GM12878 (cell line): ENCODE data around the gene BOLA2. TPM values are rescaled to one million over a fixed set of nuclear protein-coding genes. Genes with fewer than 3 reads are reported as not detected.
"Not testable (repeated sequence)": the region's sequence is repeated elsewhere in the genome, so short reads cannot be mapped to it uniquely, and the experiment has no call there.

ENCODE experiments used
- ATAC-seq: fragments of 200-7000 bp; cut with Tn5 transposase; 3 replicates; pipeline ENCODE4 v1.9.1; 2020; ENCODE audit warnings: mild to moderate bottlenecking, moderate library complexity
- BruUV-seq: library from RNA; stranded (reverse); fragments of 400-500 nt; replicated peaks from 2 replicates; lab custom pipeline; 2021; lab: Mats Ljungman, UMichigan
- CTCF ChIA-PET: fragments of 300-600 bp; sonication (Branson Sonifier 250); formaldehyde crosslinking; extraction: SDS; loops from one replicate; lab custom pipeline; 2021; ENCODE audit warnings: inconsistent platforms; lab: Yijun Ruan, JAX
- POLR2A ChIA-PET: fragments of 350-600 bp; formaldehyde crosslinking; extraction: SDS; loops from one replicate; lab custom pipeline; 2021; ENCODE audit warnings: inconsistent platforms; lab: Charles Lee
- RAD21 ChIA-PET: fragments of 300-600 bp; sonication (Branson Sonifier 250); formaldehyde crosslinking; loops from one replicate; lab custom pipeline; 2023; ENCODE audit warnings: antibody characterized with exemption; ENCODE audit not compliant: unreplicated experiment; lab: Charles Lee
- SMC1A ChIA-PET: fragments of 300-600 bp; sonication (Branson Sonifier 250); formaldehyde crosslinking; loops from one replicate; lab custom pipeline; 2023; ENCODE audit not compliant: unreplicated experiment, uncharacterized antibody; lab: Charles Lee
- DNase-seq: peaks from one replicate; pipeline ENCODE4 v3.0.0-alpha.2; 2011; ENCODE audit warnings: low read depth, low spot score
- FAIRE-seq: peaks from 3 replicates; lab custom pipeline; 2011; peaks lifted over from hg19 to GRCh38; lab: Jason Lieb, UNC
- H2AFZ ChIP-seq: 2 replicates; pipeline ENCODE4 v1.6.0; 2011; ENCODE audit warnings: low read depth, low read length, control low read depth; ENCODE audit not compliant: control insufficient read depth
- H3K27ac ChIP-seq: 2 replicates; pipeline ENCODE4 v1.5.1; 2011; ENCODE audit warnings: control low read depth; ENCODE audit not compliant: control insufficient read depth, insufficient read depth
- H3K27me3 ChIP-seq, 2 experiments: replicated peaks in 1 of 2; 2 replicates each; pipeline versions ENCODE4 v1.6.0 to v1.6.1; 2011; ENCODE audit warnings: low read length in 1 of 2; ENCODE audit not compliant: control insufficient read depth in 2 of 2, insufficient read depth in 2 of 2
- H3K36me3 ChIP-seq, 2 experiments: 2 replicates each; pipeline ENCODE4 v1.5.1; 2011; ENCODE audit warnings: low read length in 1 of 2; ENCODE audit not compliant: control insufficient read depth in 2 of 2, insufficient read depth in 2 of 2
- H3K4me1 ChIP-seq: 2 replicates; pipeline ENCODE4 v1.6.1; 2011; ENCODE audit warnings: mild to moderate bottlenecking, low read length, moderate library complexity, mixed read lengths; ENCODE audit not compliant: control insufficient read depth, insufficient read depth
- H3K4me2 ChIP-seq: 2 replicates; pipeline ENCODE4 v1.6.0; 2011; ENCODE audit warnings: control low read depth; ENCODE audit not compliant: control insufficient read depth, insufficient read depth
- H3K4me3 ChIP-seq: fragments of 200-600 bp; sonication (generic); 2 replicates; pipeline ENCODE4 v1.5.1; 2016
- H3K79me2 ChIP-seq: 2 replicates; pipeline ENCODE4 v1.6.0; 2011; ENCODE audit warnings: low read length; ENCODE audit not compliant: control insufficient read depth, insufficient read depth
- H3K9ac ChIP-seq: 2 replicates; pipeline ENCODE4 v1.8.0; 2011; ENCODE audit warnings: low read length, control low read depth, mixed read lengths; ENCODE audit not compliant: control insufficient read depth, insufficient read depth
- H3K9me3 ChIP-seq: replicated peaks from 3 replicates; pipeline ENCODE4 v1.5.1; 2011; ENCODE audit warnings: mild to moderate bottlenecking, low read length; ENCODE audit not compliant: control insufficient read depth, insufficient read depth
- H4K20me1 ChIP-seq: 2 replicates; pipeline ENCODE4 v1.6.0; 2011; ENCODE audit not compliant: control insufficient read depth, insufficient read depth
- WGBS: methylation state at CpG from one replicate; pipeline ENCODE4 v1.1.6; 2016; ENCODE audit warnings: low lambda C conversion rate; ENCODE audit not compliant: insufficient replicate concordance, insufficient coverage; ENCODE audit errors: missing lambda C conversion rate; 5-methylcytosine and 5-hydroxymethylcytosine counted together
- in situ Hi-C: fragments of 300-500 bp; cut with MboI; formaldehyde crosslinking; loops from 9 replicates; pipeline ENCODE4 v1.14.3; 2018; ENCODE audit warnings: mixed read lengths
- intact Hi-C: fragments of 100-400 bp; cut with micrococcal nuclease; formaldehyde crosslinking; loops from one replicate; pipeline ENCODE4 v1.14.2; 2022; ENCODE audit not compliant: unreplicated experiment
- polyA plus RNA-seq, 11 experiments: library from polyadenylated mRNA; depleted of rRNA in 4 of 11; unstranded in 6 of 11; stranded (reverse) in 5 of 11; fragments of >200 nt; fragmentation: Nextera tagmentation in 4 of 11; fragmentation: Illumina TruSeq in 1 of 11; extraction: Ambion mirVana in 4 of 11; extraction: Trizol in 1 of 11; gene quantifications; 1 replicate in 1 of 11; 2 replicates in 10 of 11; pipeline versions ENCODE4 v1.2.1 to v1.2.3, GENCODE V29; 2011 to 2016; ENCODE audit warnings: inconsistent platforms in 2 of 11, missing spikeins in 2 of 11, low read depth in 1 of 11
- total RNA-seq, 4 experiments: library from RNA; depleted of rRNA in 3 of 4; stranded (reverse); fragments of >200 nt in 3 of 4; fragmentation: Illumina TruSeq in 1 of 4; extraction: Trizol in 1 of 4; gene quantifications; 2 replicates each; pipeline versions ENCODE4 v1.2.1 to v1.2.3, GENCODE V29; 2013 to 2021

Gene BOLA2
- total and polyA plus RNA-seq, 10 of the 15 experiments (the other 5 are each of a cell fraction or from before 2014, with no cell fraction given): 5.5 to 75.2 (median 19.1) TPM

GRCh38 chr16:29460647-29461030, 6.5 kb upstream of the BOLA2 start:
- H3K9ac ChIP-seq, H2AFZ ChIP-seq, FAIRE-seq, H3K79me2 ChIP-seq, ATAC-seq, H3K27ac ChIP-seq, H3K9me3 ChIP-seq, POLR2A ChIA-PET, SMC1A ChIA-PET, RAD21 ChIA-PET, H3K4me3 ChIP-seq, H3K36me3 ChIP-seq, H4K20me1 ChIP-seq, BruUV-seq, in situ Hi-C loops, H3K27me3 ChIP-seq, H3K4me2 ChIP-seq, CTCF ChIA-PET, H3K4me1 ChIP-seq, intact Hi-C loops, DNase-seq: not testable (repeated sequence)
- no CpG with 5 or more reads among the region's 9 CpGs for WGBS

- no CpG with 5 or more reads among the region's 13 CpGs for WGBS
- H3K4me1 ChIP-seq, H2AFZ ChIP-seq, ATAC-seq, H3K36me3 ChIP-seq, SMC1A ChIA-PET, H3K9ac ChIP-seq, DNase-seq, BruUV-seq, H3K27me3 ChIP-seq, H4K20me1 ChIP-seq, RAD21 ChIA-PET, FAIRE-seq, in situ Hi-C loops, POLR2A ChIA-PET, H3K9me3 ChIP-seq, intact Hi-C loops, H3K4me3 ChIP-seq, H3K79me2 ChIP-seq, H3K27ac ChIP-seq, CTCF ChIA-PET, H3K4me2 ChIP-seq: not testable (repeated sequence)
Measured at GRCh38 chr16:29459706-29460646, 5.8 kb upstream of the BOLA2 start, which contains the start of gene SULT1A4. TSS of gene SULT1A4 (plus strand) at chr16:29459913. CDS start at chr16:29461386, 1,473 bp downstream.

GRCh38 chr16:29457660-29458059, 3.5 kb upstream of the BOLA2 start:
- in situ Hi-C loops: not testable (repeated sequence)

GRCh38 chr16:29454828-29455227, 677 bp upstream of the BOLA2 start:
- POLR2A ChIA-PET, H3K27ac ChIP-seq, H2AFZ ChIP-seq, H3K79me2 ChIP-seq, H3K9ac ChIP-seq, in situ Hi-C loops, SMC1A ChIA-PET, H4K20me1 ChIP-seq, BruUV-seq, H3K27me3 ChIP-seq, intact Hi-C loops, H3K9me3 ChIP-seq, H3K4me3 ChIP-seq, H3K4me2 ChIP-seq, RAD21 ChIA-PET, DNase-seq, CTCF ChIA-PET, H3K36me3 ChIP-seq, H3K4me1 ChIP-seq: not testable (repeated sequence)
- no CpG with 5 or more reads among the region's 29 CpGs for WGBS
- ATAC-seq: peak; percentile 84
- FAIRE-seq: peak; percentile 83

More at GRCh38 chr16:29457660-29458059, 3.5 kb upstream of the BOLA2 start:
- H3K9me3 ChIP-seq, H3K27me3 ChIP-seq, CTCF ChIA-PET, H2AFZ ChIP-seq, RAD21 ChIA-PET, H3K4me1 ChIP-seq, DNase-seq, ATAC-seq, intact Hi-C loops, BruUV-seq, H3K9ac ChIP-seq, POLR2A ChIA-PET, SMC1A ChIA-PET, H3K4me3 ChIP-seq, H3K36me3 ChIP-seq, H3K4me2 ChIP-seq, H4K20me1 ChIP-seq, H3K79me2 ChIP-seq, H3K27ac ChIP-seq: not testable (repeated sequence)
- peak; percentile 47 for FAIRE-seq
- WGBS: 100% methylated on average over 1 of the region's 2 CpGs
